GM21737 (cell line): ENCODE results near the gene SYCE1.
"Not testable (repeated sequence)": the region's sequence is repeated elsewhere in the genome, so short reads cannot be mapped to it uniquely, and the experiment has no call there.

Experiments
- ATAC-seq: cut with Tn5 transposase; IDR thresholded peaks from one replicate; pipeline ENCODE4 v1.9.1; 2021; ENCODE audit warnings: mild to moderate bottlenecking, moderate library complexity; ENCODE audit not compliant: unreplicated experiment

Gene SYCE1

GRCh38 chr10:133559216-133559615 is 6.2 kb downstream of the SYCE1 start:
- ATAC-seq: no peak

- no peak for ATAC-seq
Measured at GRCh38 chr10:133557381-133557780, 8.0 kb downstream of the SYCE1 start.

- ATAC-seq: no peak
Measured at GRCh38 chr10:133555521-133555920, 9.9 kb downstream of the SYCE1 start.

- no peak for ATAC-seq
Measured at GRCh38 chr10:133554600-133554999, 10.8 kb downstream of the SYCE1 start.

GRCh38 chr10:133544506-133544905 is 20.9 kb downstream of the SYCE1 start:
- ATAC-seq: no peak

GRCh38 chr10:133541441-133541975 is 23.9 kb downstream of the SYCE1 start:
- ATAC-seq: not testable (repeated sequence)

- ATAC-seq: no peak
Measured at GRCh38 chr10:133537546-133538545, 27.5 kb downstream of the SYCE1 start.

- ATAC-seq: no peak
Measured at GRCh38 chr10:133536198-133536597, 29.2 kb downstream of the SYCE1 start.

GRCh38 chr10:133534417-133534816 is 31.0 kb downstream of the SYCE1 start:
- ATAC-seq: no peak

GRCh38 chr10:133532871-133533270 is 32.5 kb downstream of the SYCE1 start:
- no peak for ATAC-seq

GRCh38 chr10:133530506-133530905 is 34.9 kb downstream of the SYCE1 start:
- no peak for ATAC-seq

GRCh38 chr10:133529576-133529946 is 35.8 kb downstream of the SYCE1 start:
- ATAC-seq: no peak

GRCh38 chr10:133528845-133529575 is 36.4 kb downstream of the SYCE1 start:
- no peak for ATAC-seq

GRCh38 chr10:133528296-133528844 is 37.0 kb downstream of the SYCE1 start:
- ATAC-seq: no peak

- ATAC-seq: no peak
Measured at GRCh38 chr10:133527771-133528271, 37.6 kb downstream of the SYCE1 start.

GRCh38 chr10:133526957-133527588 is 38.3 kb downstream of the SYCE1 start, which contains the start of gene CYP2E1:
TSS of gene CYP2E1 (plus strand) at chr10:133527363. CDS start at chr10:133527396, 33 bp downstream.
- no peak for ATAC-seq

GRCh38 chr10:133525444-133525843 is 39.9 kb downstream of the SYCE1 start:
- no peak for ATAC-seq

GRCh38 chr10:133523631-133524203 is 41.7 kb downstream of the SYCE1 start:
- ATAC-seq: no peak

- peak; percentile 98 for ATAC-seq
Measured at GRCh38 chr10:133520193-133520738, 45.1 kb downstream of the SYCE1 start.

- not testable (repeated sequence) for ATAC-seq
Measured at GRCh38 chr10:133518517-133518916, 46.9 kb downstream of the SYCE1 start.
